ENCODE results near the gene PCBP3. TPM values are rescaled to one million over a fixed set of nuclear protein-coding genes. Genes with fewer than 3 reads are reported as not detected.
A peak's percentile ranks its signal among the peaks of the same experiment; 100 is the strongest.

Gene PCBP3
- total and polyA plus RNA-seq, 2 of the 8 experiments (the other 6 are each of a cell fraction or from before 2014, with no cell fraction given), result 3.5 to 6.3 TPM

GRCh38 chr21:45918835-45919447 lies 275.4 kb downstream of the PCBP3 start:
- Histone ChIP-seq H2BK12ac (ENCODE audit: low read depth, low read length) (no peak overlapping the region), H3K27ac (ENCODE audit: low read depth, low read length) (no peak overlapping the region), H4K91ac (replicated peaks; ENCODE audit: insufficient read length, low read length) (no peak overlapping the region), H4K5ac (ENCODE audit: insufficient read length, low read depth, low read length) (no peak overlapping the region), H3K4me2 (ENCODE audit: insufficient read depth in 1 of 2, low read depth in 2 of 2, low read length in 2 of 2) (no peak overlapping the region), H3K4ac (replicated peaks; ENCODE audit: insufficient read length, low read depth, low read length) (no peak overlapping the region), H3K27me3 (replicated peaks in 1 of 4; ENCODE audit: control insufficient read depth in 3 of 4, extremely low read depth in 1 of 4, insufficient read depth in 3 of 4, low read length in 3 of 4) (peaks cover 0 to 4% (median 0%) of the 10 kb centered on the region in 4 experiments; a peak in 1 of 7 replicates), H3K4me3 (ENCODE audit: extremely low read depth in 1 of 4, insufficient read depth in 2 of 4, low read depth in 3 of 4, low read length in 4 of 4) (no peak overlapping the region), H2AFZ (ENCODE audit: low read length) (no peak overlapping the region), H3K56ac (replicated peaks; ENCODE audit: insufficient read length, low read depth, low read length) (no peak overlapping the region), H2BK15ac (ENCODE audit: low read length) (no peak overlapping the region), H3K18ac (ENCODE audit: extremely low read depth, low read length) (no peak overlapping the region), H3K23ac (ENCODE audit: insufficient read length) (no peak overlapping the region), H2AK5ac (ENCODE audit: low read depth, low read length) (no peak overlapping the region), H3K9ac (replicated peaks in 1 of 4; ENCODE audit: extremely low read depth in 1 of 4, low read depth in 3 of 4, low read length in 3 of 4) (no peak overlapping the region), H3K79me1 (ENCODE audit: low read depth, low read length) (no peaks in the 10 kb centered on the region; the same call in 1 of the 2 replicates), H3K23me2 (ENCODE audit: low read depth, low read length) (no peaks in the 10 kb centered on the region), H4K8ac (ENCODE audit: extremely low read depth, insufficient read depth, low read length) (no peak overlapping the region; the same call in 1 of the 2 replicates), H2BK120ac (replicated peaks; ENCODE audit: low read depth, low read length) (no peak overlapping the region), H3K36me3 (ENCODE audit: control insufficient read depth in 2 of 4, insufficient read depth in 4 of 4, low read length in 3 of 4) (no peaks in the 10 kb centered on the region), H2BK20ac (ENCODE audit: low read length) (no peak overlapping the region), H4K20me1 (replicated peaks in 1 of 2; ENCODE audit: control insufficient read depth in 1 of 2, insufficient read depth in 2 of 2, low read length in 2 of 2) (no peaks in the 10 kb centered on the region), H3K14ac (ENCODE audit: insufficient read length) (no peak overlapping the region), H2BK5ac (ENCODE audit: low read depth, low read length) (no peak overlapping the region), H3K9me3 (ENCODE audit: insufficient read depth in 2 of 2, low read depth in 1 of 2, low read length in 1 of 2) (peaks cover under 1 to 4% of the 10 kb centered on the region in 2 experiments; a peak in 2 of 4 replicates), H3K79me2 (ENCODE audit: control insufficient read depth in 1 of 2, insufficient read depth in 2 of 2, low read length in 2 of 2) (no peaks in the 10 kb centered on the region), H3K4me1 (replicated peaks in 1 of 4; ENCODE audit: control insufficient read depth in 3 of 4, insufficient read depth in 4 of 4, low read length in 3 of 4) (no peaks in the 10 kb centered on the region)
- no peak for FAIRE-seq
- WGBS, 2 experiments (ENCODE audit: extremely low coverage in 1 of 2, insufficient coverage in 1 of 2, insufficient read length in 1 of 2, insufficient replicate concordance in 2 of 2, low coverage in 1 of 2, low lambda C conversion rate in 2 of 2, missing lambda C conversion rate in 1 of 2), result 81% methylated on average over 20 of the region's 20 CpGs; no CpG with 5 or more reads in 1 of the 2 experiments
- TF ChIP-seq, protein P1, sequence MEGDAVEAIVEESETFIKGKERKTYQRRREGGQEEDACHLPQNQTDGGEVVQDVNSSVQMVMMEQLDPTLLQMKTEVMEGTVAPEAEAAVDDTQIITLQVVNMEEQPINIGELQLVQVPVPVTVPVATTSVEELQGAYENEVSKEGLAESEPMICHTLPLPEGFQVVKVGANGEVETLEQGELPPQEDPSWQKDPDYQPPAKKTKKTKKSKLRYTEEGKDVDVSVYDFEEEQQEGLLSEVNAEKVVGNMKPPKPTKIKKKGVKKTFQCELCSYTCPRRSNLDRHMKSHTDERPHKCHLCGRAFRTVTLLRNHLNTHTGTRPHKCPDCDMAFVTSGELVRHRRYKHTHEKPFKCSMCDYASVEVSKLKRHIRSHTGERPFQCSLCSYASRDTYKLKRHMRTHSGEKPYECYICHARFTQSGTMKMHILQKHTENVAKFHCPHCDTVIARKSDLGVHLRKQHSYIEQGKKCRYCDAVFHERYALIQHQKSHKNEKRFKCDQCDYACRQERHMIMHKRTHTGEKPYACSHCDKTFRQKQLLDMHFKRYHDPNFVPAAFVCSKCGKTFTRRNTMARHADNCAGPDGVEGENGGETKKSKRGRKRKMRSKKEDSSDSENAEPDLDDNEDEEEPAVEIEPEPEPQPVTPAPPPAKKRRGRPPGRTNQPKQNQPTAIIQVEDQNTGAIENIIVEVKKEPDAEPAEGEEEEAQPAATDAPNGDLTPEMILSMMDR (IDR thresholded peaks at IDR 0.05; ENCODE audit: control extremely low read depth in 1 of 3, insufficient read depth in 1 of 3, low read depth in 1 of 3, low read length in 3 of 3), result peak; percentile 36 to 41 (median 38); a peak in 3 of 4 replicates
- TF ChIP-seq SRF (IDR thresholded peaks at IDR 0.05; ENCODE audit: low read depth, low read length) (no peak), RAD21 (IDR thresholded peaks at IDR 0.05 in 1 of 2, conservative IDR thresholded peaks at IDR 0.05 in 1 of 2; ENCODE audit: low read depth in 2 of 2, low read length in 2 of 2) (peak; percentile 13 to 30; a peak in 1 of 4 replicates)
- no peak for DNase-seq (ENCODE audit: low read depth in 1 of 2, low spot score in 2 of 2)
- ChIA-PET POLR2A (ENCODE audit: partially characterized antibody) (no interaction called here), CTCF (ENCODE audit: partially characterized antibody) (interaction anchor here (0.8 to 1.1 kb wide), 3 partner anchors 11 to 50 kb away, joined by 3 to 5 read pairs (median 4); no protein-coding TSS in a partner anchor)
